Measurements from ENCODE around the gene SEC16B.

DNA sequence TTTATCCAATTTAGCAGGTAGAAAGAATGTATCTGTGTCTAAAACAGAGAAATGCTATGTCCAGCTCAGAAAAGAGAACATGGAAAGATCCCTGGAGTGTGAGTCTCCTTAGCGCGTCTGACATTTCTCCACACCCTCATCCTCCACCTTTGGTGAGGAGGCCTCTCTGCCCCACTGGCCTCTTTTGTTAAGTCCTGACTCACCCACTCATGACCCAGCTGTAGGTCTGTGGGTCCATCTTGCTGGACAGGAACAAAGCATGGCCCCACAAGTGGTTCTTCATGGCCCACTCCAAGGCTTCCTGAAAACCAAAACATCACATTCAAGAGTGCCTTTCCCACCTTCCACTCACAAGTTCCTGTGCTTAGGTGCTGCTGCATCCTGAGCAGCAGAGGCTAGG is 15.8 kb downstream of the SEC16B start:
- TF ChIP-seq, protein P1, sequence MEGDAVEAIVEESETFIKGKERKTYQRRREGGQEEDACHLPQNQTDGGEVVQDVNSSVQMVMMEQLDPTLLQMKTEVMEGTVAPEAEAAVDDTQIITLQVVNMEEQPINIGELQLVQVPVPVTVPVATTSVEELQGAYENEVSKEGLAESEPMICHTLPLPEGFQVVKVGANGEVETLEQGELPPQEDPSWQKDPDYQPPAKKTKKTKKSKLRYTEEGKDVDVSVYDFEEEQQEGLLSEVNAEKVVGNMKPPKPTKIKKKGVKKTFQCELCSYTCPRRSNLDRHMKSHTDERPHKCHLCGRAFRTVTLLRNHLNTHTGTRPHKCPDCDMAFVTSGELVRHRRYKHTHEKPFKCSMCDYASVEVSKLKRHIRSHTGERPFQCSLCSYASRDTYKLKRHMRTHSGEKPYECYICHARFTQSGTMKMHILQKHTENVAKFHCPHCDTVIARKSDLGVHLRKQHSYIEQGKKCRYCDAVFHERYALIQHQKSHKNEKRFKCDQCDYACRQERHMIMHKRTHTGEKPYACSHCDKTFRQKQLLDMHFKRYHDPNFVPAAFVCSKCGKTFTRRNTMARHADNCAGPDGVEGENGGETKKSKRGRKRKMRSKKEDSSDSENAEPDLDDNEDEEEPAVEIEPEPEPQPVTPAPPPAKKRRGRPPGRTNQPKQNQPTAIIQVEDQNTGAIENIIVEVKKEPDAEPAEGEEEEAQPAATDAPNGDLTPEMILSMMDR (IDR thresholded peaks at IDR 0.05): no peak
- no peak for TF ChIP-seq ZFX (IDR thresholded peaks at IDR 0.05; ENCODE audit: borderline replicate concordance)
